HFF-Myc (cell line): ENCODE results near the gene DENND5B.

Experiments used
- DNase-seq: peaks from one replicate; pipeline ENCODE4 v3.0.0-alpha.2; 2011; ENCODE audit warnings: low read depth; ENCODE audit errors: extremely low read depth
- H3K4me3 ChIP-seq: replicated peaks from 2 replicates; pipeline ENCODE4 v1.5.1; 2011; ENCODE audit warnings: low read depth, mild to moderate bottlenecking, control low read depth, low read length
- CTCF ChIP-seq: IDR thresholded peaks from 2 replicates; pipeline ENCODE4 v1.5.1; 2012; ENCODE audit warnings: mild to moderate bottlenecking, low read depth, low read length, control low read depth; ENCODE audit errors: missing control alignments

Gene DENND5B

GRCh38 chr12:31591380-31591901, 505 bp upstream of the DENND5B start:
- H3K4me3 ChIP-seq = peak overlapping the region; percentile 49
- TF ChIP-seq CTCF = no peak
- DNase-seq = no peak

GRCh38 chr12:31589904-31590641, 863 bp downstream of the DENND5B start:
- DNase-seq = peak; percentile 19
- peak overlapping the region; percentile 72 for H3K4me3 ChIP-seq
- TF ChIP-seq CTCF = no peak

- DNase-seq = no peak
- TF ChIP-seq CTCF = no peak
- peak overlapping the region; percentile 72 for H3K4me3 ChIP-seq
Observed at GRCh38 chr12:31589598-31589903, 1.4 kb downstream of the DENND5B start.

GRCh38 chr12:31588976-31589375, 2.0 kb downstream of the DENND5B start:
- no peak for DNase-seq
- peak overlapping the region; percentile 72; the same call in 1 of the 2 replicates for H3K4me3 ChIP-seq
- no peak for TF ChIP-seq CTCF

GRCh38 chr12:31586728-31587127, 4.2 kb downstream of the DENND5B start:
- no peak for DNase-seq
- TF ChIP-seq CTCF = no peak
- no peak overlapping the region for H3K4me3 ChIP-seq

GRCh38 chr12:31585895-31586294, 5.0 kb downstream of the DENND5B start:
- H3K4me3 ChIP-seq = no peak overlapping the region
- DNase-seq = no peak
- no peak for TF ChIP-seq CTCF

- no peak for DNase-seq
- H3K4me3 ChIP-seq = no peak overlapping the region
- no peak for TF ChIP-seq CTCF
Observed at GRCh38 chr12:31585271-31585670, 5.7 kb downstream of the DENND5B start.
